Breast epithelium (tissue), 3 donors: ENCODE results near the gene NMT2.

Source experiments
- CTCF ChIP-seq, 3 donors: fragments of 450-650 bp; IDR thresholded peaks; one replicate each; pipeline ENCODE4 v1.5.1; 2016 to 2017; ENCODE audit warnings: antibody characterized with exemption in 3 of 3, mild to moderate bottlenecking in 3 of 3, moderate library complexity in 3 of 3
- POLR2A ChIP-seq: fragments of 450-650 bp; IDR thresholded peaks from one replicate; pipeline ENCODE4 v1.6.1; 2016; ENCODE audit warnings: antibody characterized with exemption, mild to moderate bottlenecking, moderate library complexity

- TF ChIP-seq CTCF (IDR thresholded peaks at IDR 0.05) (no peak), POLR2A (no peak)
Measured at GRCh38 chr10:15216700-15217099, 48.2 kb upstream of the NMT2 start.
